HG03196 (cell line): Measurements from ENCODE around the gene CAPN2.

Source experiments
- ATAC-seq: cut with Tn5 transposase; IDR thresholded peaks from one replicate; pipeline ENCODE4 v1.9.1; 2021; ENCODE audit not compliant: unreplicated experiment

Gene CAPN2

GRCh38 chr1:223758734-223759133 is 46.4 kb downstream of the CAPN2 start:
- no peak for ATAC-seq

DNA sequence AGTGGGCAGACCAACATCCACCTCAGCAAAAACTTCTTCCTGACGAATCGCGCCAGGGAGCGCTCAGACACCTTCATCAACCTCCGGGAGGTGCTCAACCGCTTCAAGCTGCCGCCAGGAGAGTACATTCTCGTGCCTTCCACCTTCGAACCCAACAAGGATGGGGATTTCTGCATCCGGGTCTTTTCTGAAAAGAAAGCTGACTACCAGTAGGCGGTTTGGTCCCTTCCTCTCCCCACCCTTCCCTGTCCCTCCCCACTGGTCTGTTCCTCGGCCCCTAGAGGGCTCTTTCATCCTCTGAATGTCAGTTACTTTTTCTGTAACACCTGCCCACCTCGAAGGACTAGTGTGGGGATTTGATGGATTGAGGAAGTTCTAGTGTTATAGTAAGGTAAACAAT is 46.9 kb downstream of the CAPN2 start:
- no peak for ATAC-seq

GRCh38 chr1:223760833-223761232 is 48.5 kb downstream of the CAPN2 start:
- ATAC-seq, result no peak

GRCh38 chr1:223761411-223761810 is 49.1 kb downstream of the CAPN2 start:
- ATAC-seq, result no peak

DNA sequence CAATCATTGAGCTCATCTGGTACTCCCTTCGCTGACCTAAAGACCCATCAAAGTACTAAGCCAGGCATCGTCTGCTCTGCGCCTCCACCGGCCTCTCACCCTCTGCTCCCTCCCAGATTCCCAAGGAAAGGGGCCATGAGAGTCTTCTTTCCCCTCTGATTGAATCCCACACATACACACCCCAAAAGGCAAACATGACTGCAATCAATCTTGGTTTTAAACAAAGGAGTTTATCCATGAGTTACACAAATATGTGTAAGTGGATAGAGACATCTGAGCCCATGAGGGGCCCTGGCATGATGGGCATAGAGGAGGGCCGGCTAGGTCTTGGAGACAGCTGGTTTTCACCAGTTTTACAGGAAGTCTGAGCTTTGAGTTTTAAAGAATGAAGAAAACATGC is 50.9 kb downstream of the CAPN2 start:
- ATAC-seq, result no peak

DNA sequence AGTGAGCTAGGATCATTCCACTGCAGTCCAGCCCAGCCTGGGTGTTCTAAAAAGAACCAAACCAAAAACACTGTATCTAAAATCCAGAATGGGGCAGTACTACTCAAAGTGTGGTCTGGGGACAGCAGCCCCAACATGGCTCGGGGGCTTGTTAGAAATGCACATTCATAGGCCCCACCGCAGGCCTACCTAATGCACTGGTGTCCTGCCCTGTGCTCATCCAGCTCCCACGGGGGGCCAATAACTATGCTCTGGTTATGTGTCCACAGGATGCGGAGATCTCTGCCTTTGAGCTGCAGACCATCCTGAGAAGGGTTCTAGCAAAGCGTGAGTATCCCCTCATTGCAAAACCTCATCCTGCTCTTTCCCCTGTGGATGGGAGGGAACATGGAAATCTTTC is 51.5 kb downstream of the CAPN2 start:
- ATAC-seq, result no peak

DNA sequence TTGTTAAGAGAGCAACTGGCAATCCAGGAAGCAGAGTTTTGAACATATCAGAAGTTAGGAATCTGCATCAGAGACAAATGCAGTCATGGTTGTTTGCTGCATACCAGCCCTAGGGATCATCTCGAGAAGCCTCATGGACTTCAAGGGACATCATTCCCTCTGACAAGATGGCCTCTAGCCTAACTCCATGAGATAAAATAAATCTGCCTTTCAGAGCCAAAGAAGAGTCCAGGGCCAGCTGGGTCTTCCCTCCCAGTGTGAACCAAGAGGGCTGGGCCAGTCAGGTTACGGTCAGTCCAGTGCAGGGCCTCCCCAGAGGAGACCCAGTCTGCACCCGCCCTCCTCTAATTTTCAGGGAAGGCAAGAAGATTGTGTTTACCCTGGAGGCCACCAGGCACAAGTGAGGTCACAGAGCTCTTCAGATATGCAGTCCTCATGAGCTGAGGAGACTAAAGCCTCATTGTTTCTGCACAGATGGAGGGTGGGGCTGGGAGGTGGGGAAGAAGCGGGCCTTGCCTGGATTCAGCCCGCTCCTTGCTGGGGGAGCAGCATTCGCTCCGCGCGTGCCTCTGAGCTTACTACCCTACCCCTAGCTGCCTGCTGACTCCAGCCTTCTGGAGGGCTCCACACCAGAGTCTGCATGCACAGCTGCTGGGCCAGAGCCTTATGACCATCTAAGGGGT is 52.8 kb downstream of the CAPN2 start:
- no peak for ATAC-seq

DNA sequence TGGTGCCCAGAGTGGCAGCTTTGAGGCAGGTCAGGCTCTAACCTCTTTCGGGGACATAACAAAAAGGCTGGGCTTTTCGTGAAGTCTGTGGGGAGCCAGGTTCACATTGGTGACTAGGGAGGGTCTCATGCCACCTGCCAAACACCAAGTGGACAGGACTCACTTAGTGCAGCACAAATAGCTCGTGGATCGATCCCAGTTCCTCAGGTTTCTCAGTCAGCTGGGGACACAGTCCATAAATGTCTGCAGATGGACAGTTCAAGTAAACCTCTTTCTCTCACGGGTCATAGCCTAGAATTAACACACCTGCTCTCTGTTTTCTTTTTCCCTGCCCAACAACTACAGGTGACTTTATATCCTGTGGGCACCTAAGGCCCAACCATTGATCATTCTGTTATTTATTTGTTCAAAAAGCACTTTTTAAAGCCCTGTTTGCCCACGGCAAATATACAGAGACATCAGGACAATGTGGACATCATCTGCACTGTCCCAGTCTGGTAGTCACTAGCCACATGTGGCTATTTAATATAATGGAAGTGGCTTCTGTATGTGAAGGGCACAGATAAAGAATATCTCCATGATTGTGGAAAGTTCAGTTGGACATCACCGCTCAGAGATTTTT is 53.5 kb downstream of the CAPN2 start:
- ATAC-seq, result no peak

DNA sequence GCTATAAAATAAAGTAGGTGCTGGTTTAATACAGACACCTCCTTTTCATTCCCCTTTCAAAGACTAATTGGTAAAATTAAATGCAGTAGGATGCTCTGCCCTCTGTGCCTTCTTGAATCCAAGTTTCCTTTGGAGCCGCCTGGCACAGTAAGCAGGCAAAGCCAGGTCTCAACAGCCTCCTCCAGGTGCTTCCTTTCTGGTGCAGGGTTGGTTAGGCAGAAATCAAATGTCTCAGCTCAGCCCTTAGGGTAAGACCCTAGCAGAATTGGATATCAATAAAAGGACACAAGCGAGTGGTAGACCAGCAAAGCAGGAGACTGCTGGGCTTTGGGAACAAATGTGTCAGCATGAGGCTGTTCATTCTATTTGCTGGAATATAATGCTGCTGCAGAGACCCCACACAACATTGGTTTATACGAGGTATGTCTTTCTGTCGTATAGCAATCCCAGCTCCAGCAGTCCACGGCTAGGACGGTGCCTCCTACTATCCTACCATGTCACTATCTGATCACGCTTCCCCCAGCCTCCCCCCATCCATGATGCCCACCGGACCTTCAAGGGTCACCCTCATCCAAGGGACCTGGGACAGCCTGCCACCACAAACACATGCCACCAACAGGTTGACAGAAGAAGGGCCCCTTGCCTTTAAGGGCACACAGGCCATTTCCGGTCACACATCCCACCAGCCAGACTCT is 58.4 kb downstream of the CAPN2 start:
- no peak for ATAC-seq

DNA sequence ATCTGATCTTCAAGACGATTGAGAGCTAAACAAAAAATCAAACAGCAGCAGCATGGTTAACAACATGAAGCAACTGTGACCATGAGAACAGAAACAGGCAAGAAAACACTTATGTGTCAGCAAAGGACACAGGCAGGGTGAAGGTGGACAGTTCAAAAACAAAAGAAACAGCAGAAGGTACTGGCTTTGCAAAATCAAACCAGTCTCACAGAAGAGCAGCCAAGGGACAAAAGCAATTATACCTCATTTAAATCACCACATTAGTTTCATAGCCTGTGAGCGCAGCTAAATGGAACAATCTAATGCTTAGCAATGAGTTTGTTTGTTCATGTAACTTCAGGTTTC is 59.1 kb downstream of the CAPN2 start:
- no peak for ATAC-seq

- ATAC-seq, result no peak
Measured at GRCh38 chr1:223771814-223772770, 59.8 kb downstream of the CAPN2 start.

- no peak for ATAC-seq
Measured at GRCh38 chr1:223772771-223773160, 60.4 kb downstream of the CAPN2 start.

DNA sequence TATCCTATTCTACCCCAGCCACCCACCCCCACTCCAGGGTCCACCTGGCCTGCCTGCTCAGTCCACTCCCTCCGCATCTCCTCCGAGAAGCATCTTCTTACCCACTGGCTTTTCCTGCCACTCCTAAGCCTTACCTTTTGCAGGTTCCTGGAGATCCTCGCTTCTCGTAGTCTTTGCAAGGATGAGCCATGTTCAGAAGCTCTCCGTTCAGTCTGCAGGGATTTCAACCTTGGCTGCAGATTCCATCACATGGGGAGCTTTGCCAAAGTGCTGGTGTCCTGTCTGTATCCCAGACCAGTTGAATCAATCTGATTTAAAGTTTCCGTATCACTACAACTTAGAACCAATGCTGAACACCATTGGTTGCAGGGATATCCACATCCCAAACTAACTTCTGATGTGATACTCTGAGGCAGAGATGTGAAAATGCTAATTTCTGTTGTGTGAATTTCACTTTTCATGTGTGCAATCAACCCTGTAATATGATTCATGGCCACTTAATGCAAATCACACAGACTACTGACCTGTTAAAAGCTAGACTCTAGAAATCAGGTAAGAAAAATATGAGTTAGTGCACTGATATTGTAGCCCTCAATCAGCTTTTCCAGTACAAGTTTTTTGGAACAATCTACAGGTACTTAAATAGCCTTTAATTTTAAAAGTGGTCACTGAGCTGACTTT is 61.9 kb downstream of the CAPN2 start:
- ATAC-seq, result no peak

DNA sequence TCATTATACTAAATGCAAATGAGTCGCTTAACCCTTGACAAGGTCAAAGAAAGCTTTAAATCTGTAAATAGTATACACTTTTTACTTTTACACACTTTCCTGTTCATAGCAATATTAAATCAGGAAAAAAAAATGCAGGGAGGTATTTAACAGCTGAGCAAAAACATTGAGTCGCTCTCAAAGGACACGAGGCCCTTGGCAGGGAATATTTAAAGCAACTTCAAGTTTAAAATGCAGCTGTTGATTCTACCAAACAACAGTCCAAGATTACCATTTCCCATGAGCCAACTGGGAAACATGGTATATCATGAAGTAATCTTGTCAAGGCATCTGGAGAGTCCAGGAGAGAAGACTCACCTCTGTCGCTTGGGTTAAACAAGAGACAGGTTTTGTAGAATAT is 62.7 kb downstream of the CAPN2 start:
- no peak for ATAC-seq

DNA sequence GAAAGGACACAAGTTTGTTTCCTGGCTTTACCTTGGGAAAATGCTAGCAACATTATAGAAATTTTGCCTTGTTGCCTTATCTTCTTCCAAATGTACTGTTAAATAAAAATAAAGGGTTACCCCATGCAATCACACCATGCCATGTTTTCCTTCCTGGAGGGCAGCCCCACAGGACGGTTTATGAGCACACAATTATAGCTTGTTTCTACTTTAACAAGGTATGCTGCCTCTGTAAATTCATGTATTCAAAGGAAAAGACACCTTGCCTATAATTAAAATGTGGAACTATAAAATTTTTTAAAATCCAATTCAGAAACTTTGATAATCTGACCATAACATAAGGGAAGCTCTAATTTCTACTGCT is 63.4 kb downstream of the CAPN2 start:
- ATAC-seq, result no peak

- ATAC-seq, result peak; percentile 54
Measured at GRCh38 chr1:223776075-223776814, 63.9 kb downstream of the CAPN2 start.

DNA sequence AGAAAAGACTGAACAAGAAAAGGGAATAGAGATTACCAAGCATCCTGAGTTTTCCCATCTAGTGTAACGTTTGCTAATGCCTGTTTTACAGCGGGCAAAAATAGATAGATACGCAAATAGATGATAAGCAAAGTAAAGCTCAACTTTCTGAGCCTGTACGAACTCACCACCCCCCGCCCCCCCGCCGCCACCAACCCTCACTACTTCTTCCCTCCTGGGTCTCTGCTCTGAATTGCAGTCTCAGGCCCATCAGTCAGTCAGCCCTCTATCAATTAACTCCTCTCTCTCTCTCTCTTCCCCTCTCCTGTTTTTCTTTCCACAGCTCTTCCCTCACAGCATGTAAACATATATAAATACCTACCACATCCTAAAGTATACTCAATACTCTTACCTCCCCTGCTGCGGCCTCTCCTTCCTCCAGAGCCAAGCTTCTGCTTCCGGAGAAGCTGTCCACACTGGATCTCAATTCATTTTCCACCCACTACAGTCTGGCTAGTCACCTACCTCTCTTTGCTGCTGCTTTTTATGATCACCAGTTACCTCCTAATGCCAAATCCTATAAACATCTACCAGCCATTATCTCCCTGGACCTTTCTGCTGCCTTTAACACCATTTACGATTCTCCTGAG is 64.6 kb downstream of the CAPN2 start:
- no peak for ATAC-seq

DNA sequence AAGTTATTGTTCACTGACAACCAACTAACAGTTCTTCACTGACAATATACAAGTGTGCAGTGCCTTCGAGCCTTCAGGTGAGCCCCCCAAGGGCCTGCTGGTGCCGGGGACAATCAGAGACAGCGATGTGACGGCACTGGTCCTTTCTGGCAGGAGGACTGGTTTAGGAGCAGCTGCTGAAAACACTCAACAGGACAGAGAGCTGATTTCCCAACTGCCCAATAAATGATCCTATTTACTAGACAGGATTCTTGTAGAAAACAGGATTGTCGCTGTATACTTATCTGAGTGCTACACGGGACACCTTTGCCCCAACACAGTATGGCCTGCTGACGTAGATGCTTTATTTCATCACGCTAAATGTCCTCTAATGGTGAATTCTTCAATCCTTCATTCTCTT is 68.0 kb downstream of the CAPN2 start:
- ATAC-seq, result no peak

DNA sequence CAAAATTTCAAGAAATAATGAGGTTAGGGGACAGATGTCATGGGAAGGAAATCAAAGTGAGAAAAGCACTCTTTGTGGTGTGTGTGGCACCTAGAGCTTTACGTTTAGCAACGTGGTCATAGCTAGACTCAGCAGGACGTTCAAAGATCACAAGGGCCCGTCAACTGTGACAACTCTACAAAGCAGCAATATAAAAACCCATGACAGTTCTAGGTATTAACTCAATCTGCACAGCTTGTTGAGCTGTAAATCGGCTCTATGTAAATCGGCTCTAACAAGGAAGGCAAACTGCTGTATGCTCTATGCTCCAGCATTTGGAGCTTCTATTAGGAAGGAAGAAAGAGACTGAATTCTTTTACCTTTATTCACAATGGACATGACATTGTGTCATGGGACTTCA is 68.6 kb downstream of the CAPN2 start:
- ATAC-seq, result no peak

DNA sequence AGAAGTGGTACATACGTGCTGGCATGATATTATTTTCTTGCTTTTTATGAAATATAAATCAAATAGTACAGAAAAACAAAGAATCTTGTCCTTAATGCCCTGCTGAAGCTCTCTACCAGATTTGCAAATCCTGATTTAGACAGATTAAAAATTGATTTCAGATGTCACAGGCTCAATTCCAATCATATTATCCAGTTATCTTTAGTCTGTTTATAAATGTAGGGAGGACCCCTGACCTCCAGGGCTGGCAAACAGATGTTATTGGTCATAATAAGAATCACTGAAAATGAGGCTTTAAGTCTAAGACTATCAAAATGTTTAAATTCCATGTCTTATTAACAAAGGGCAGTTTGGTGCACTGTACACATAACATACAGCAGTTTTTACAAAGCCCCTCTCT is 71.3 kb downstream of the CAPN2 start:
- ATAC-seq, result no peak
